HG03196 (cell line): Measurements from ENCODE around the gene ITGAL.

Experiments
- ATAC-seq: cut with Tn5 transposase; IDR thresholded peaks from one replicate; pipeline ENCODE4 v1.9.1; 2021; ENCODE audit not compliant: unreplicated experiment

The ITGAL gene

GRCh38 chr16:30541502-30542329, 69.2 kb downstream of the ITGAL start:
- no peak for ATAC-seq

- no peak for ATAC-seq
These were observed 70.5 kb downstream of the ITGAL start for GRCh38 chr16:30543067-30543466.

DNA sequence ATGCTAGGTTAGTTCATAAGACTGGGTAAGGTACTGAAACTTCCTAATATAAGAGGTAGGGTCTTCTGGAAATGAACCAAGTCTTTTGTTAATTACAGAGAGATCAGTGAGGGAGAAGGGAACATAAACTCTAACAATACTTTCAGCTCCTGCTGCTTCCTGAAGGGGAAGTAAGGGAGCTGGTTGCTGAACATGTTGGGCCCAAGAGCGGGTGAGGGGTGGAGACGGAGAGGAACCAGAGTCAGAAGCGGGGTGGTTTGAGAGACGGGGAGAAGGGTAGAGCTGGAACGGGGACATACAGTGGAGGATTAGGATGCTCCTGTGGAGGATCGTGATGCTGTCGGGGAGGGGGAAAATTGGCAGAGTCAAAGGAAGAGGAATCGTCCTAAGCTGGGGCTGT, 73.6 kb downstream of the ITGAL start:
- ATAC-seq: no peak

DNA sequence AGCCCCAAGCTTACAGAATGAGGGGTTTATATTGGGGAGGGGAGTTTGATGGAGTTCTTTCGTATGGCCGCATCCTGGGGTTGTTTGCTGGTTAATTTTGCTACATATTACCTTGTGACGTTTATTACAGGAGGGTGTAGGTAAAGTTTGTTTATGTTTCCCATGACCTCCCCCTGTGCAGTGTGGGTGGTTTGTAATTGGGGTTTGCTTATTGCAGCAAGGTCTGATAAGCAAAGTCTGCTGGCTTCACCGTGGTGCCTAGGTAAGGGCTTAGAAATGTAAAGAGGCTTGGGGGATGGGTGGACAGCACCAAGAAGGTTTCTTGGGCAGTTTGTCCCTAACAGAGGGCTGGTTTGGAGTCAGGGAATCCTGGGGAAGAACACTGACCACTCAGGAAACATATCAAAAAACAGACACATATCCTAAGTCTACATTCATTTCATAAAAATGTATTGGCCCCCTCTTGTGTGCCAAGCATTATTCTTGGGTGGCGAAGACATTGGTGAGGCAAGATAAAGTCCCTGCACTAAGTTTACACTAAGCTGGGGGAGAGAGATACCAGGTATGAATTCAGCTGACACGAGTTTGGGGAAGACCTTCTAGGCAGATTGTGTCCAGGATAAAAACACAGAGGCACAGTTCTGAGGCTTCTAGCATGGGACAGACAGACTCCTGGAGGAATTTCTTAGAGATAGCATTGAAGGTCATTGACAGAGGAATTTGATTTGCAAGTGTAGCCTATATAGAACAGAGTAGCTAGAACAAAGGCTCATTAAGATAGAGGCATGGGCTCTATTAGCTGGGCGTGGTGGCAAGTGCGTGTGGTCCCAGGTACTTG, 76.1 kb downstream of the ITGAL start:
- ATAC-seq: no peak

DNA sequence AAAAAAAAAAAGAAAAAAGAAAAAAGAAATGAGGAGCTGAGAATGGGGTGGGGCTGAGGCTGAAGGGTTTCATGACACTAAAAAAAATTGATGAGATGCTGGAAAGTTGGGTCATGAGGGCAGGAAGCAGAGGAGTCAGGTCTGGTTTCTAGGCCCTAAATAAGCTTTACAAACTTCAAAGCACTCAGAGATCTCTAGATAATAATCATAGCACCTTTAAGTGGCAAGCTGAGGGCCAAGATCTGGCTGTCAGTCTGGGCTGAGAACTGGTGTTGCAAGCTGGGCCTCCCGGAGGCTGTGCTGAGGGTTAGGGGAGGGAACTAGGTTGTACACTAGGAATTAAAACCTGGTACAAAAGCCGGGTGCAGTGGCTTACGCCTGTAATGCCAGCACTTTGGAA, 79.2 kb downstream of the ITGAL start:
- ATAC-seq: no peak

DNA sequence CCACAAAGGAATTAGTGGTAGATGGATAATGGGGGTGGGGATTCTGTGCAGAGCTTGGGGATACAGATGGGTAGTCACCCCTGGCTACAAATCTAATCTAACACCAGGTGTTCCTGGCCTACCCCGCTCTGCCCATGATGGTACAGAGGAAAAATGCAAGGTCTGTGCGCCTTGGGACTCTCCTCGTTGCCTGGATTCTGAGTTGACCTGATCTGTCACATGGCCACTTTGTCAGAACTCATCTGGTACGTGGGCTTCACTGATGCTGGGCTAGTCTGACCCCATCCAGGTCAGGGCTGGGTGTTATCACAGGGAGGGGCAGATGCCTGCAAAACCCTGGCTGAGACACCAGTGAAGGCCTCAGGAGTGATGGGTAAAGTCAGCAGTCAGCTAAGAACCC, 80.4 kb downstream of the ITGAL start:
- ATAC-seq: no peak

- no peak for ATAC-seq
These were observed 80.9 kb downstream of the ITGAL start for GRCh38 chr16:30553393-30553899.

GRCh38 chr16:30554557-30555314, 82.2 kb downstream of the ITGAL start:
- ATAC-seq: no peak

DNA sequence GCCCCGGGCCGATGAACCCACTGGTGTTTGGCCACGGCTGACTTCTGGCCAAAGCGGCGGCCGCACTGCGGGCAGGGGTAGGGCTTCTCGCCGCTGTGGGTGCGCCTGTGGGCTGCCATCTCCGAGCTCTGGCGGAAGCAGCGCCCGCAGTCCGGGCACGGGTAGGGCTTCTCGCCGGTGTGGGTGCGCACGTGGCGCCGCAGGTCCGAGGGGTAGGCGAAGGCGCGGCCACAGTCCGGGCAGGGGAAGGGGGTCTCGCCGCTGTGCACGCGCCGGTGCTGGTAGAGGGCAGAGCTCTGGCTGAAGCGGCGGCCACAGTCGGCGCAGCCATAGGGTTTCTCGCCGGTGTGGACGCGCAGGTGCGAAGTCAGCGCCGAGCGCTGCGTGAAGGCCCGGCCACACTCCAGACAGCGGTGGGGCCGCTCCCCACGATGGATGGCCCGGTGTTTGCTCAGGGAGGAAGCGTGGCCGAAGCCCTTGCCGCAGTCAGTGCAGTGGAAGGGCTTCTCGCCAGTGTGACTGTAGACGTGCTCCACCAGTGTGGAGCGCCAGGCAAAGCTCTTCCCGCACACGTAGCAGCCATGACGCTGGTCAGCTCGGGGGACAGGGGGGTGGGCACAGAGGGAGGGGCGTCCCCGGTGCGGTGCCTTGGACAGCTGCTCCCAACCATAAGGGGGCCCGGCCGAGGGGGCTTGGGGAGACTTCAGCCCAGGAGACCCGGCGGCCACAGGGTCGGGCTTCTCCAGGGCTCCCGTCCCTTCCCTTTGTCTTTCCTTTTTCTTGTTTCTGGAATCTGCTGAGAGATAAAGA, 83.0 kb downstream of the ITGAL start:
- no peak for ATAC-seq

DNA sequence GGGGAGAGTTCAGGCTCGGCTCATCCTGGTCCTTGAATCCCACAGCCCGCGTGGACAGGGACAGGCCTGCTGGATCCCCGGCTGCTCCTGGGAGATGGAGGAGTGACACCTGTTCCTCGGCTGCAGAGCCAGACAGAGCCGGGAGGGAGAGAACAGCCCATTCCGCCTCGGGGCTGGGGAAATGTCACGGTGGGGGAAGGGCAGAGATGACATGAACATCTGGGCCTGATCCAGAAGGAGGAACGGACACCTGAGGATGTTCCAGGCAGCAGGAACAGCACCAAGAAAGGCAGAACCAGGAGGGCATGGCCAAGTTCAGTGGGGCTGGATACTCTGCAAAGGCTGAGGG, 83.6 kb downstream of the ITGAL start:
- ATAC-seq: no peak

GRCh38 chr16:30557707-30557956, 85.1 kb downstream of the ITGAL start:
- peak; percentile 13 for ATAC-seq

- peak; percentile 89 for ATAC-seq
These were observed 85.6 kb downstream of the ITGAL start, which contains the start of gene ZNF764 for GRCh38 chr16:30557957-30558788. TSS of gene ZNF764 (minus strand) at chr16:30558374. CDS start at chr16:30558182, 192 bp downstream.

- ATAC-seq: no peak
These were observed 86.3 kb downstream of the ITGAL start for GRCh38 chr16:30558789-30559377.

GRCh38 chr16:30559690-30560089, 87.1 kb downstream of the ITGAL start:
- ATAC-seq: no peak

DNA sequence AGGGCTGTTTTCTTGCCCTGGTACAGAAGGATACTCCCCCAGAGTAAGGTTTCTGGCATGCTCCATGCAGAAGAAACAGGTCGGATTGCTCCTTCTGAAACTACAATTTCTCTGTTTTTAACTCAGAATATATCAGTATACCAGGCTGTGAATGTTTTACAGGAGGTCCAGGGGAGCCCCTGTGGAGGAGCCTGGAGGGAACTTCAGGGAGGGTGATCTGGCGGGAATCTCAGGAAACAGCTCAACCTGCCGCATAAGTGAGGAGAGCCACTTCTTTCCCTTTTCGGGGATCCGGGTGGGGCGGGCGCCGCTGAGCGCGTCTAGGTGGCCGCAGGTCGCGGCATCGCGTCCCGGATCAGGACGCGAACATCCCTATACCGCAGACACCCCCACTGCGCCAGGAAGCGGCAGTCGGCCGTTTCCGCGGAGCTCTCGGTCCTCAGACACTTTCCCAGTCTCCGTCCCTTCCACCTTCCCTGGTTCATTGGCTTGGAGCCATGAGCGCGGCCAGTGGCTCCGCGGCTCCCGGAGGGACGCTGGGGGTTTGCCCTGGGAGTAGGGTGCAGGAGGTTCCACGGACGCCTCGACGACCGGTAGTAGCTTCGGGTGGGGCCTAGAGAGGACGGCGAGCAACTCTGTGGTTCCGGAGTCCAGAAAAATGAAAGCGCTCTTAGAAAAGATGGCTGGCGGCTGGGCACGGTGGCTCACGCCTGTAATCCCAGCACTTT, 88.7 kb downstream of the ITGAL start:
- no peak for ATAC-seq

- no peak for ATAC-seq
These were observed 89.5 kb downstream of the ITGAL start for GRCh38 chr16:30562021-30562420.

- no peak for ATAC-seq
These were observed 93.0 kb downstream of the ITGAL start for GRCh38 chr16:30565526-30565925.

GRCh38 chr16:30565984-30566383, 93.4 kb downstream of the ITGAL start:
- no peak for ATAC-seq

DNA sequence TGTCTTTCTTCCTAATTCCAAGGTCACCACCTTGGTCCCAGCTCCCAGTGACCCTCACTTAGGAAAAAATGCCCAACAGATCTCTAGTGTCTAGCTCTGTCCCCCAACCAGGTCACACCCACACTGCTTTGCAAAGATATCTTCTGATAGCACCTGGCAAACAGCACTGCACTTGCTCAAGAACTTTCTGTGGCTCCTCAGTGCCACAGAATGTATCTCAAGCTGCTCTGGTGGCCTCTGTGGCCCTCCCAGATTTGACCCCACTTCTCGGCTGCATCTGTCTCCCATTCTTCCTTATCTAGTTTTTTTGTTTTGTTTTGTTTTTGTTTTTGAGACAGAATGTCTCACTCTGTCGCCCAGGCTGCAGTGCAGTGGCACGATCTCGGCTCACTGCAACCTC, 94.0 kb downstream of the ITGAL start:
- ATAC-seq: no peak
